Osteocyte (in vitro differentiated cells): ENCODE results near the gene NPS. TPM values are rescaled to one million over a fixed set of nuclear protein-coding genes. Genes with fewer than 3 reads are reported as not detected.

Experiments
- DNase-seq: peaks from one replicate; pipeline ENCODE4 v3.0.0; 2021; ENCODE audit warnings: mixed read lengths; ENCODE audit not compliant: unreplicated experiment; ENCODE audit errors: extremely low spot score
- H3K27ac Mint-ChIP-seq: one replicate; pipeline ENCODE4 v1.8.0; 2021; ENCODE audit warnings: mild to moderate bottlenecking, mixed read lengths; ENCODE audit not compliant: unreplicated experiment
- H3K27me3 Mint-ChIP-seq: one replicate; pipeline ENCODE4 v1.8.0; 2021; ENCODE audit warnings: mixed read lengths; ENCODE audit not compliant: unreplicated experiment
- H3K36me3 Mint-ChIP-seq: one replicate; pipeline ENCODE4 v1.8.0; 2021; ENCODE audit warnings: mixed read lengths; ENCODE audit not compliant: unreplicated experiment
- H3K4me1 Mint-ChIP-seq: one replicate; pipeline ENCODE4 v1.8.0; 2021; ENCODE audit warnings: mixed read lengths; ENCODE audit not compliant: unreplicated experiment
- H3K4me3 Mint-ChIP-seq: one replicate; pipeline ENCODE4 v1.8.0; 2021; ENCODE audit warnings: mild to moderate bottlenecking, moderate library complexity, mixed read lengths; ENCODE audit not compliant: unreplicated experiment
- H3K9me3 Mint-ChIP-seq: one replicate; pipeline ENCODE4 v1.8.0; 2021; ENCODE audit warnings: mixed read lengths; ENCODE audit not compliant: unreplicated experiment
- total RNA-seq: library from RNA; stranded (reverse); gene quantifications from 2 replicates; pipeline ENCODE4 v1.2.1, GENCODE V29; 2021
- TF ChIP-seq, protein P1 (sequence below): fragments of 200-600 bp; sonication (generic); IDR thresholded peaks from 2 replicates; pipeline ENCODE4 v1.5.0; 2021; ENCODE audit warnings: antibody characterized with exemption, mild to moderate bottlenecking, moderate library complexity

The NPS gene
- total RNA-seq, 1 donor from 2014 or later: not detected

DNA sequence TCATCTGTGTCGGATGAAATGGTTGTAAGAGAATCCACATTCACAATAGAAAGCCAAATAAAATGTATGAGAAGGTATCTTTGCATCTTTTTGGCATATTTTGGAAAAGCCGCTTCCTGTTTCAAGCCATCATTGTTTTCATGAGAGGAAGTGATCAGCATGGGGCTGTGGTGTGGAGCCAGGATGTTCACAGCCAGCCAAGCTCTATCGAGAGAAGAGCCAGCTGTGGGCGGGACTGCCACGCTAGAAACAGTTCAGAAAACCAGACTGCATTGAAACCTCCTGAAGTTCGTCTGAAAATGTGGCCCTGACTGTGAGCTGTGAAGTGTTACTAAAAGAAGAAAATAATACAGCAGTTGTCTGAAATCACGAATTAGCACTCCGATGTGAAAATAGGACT, 21.2 kb upstream of the NPS start:
- no peaks in the 10 kb centered on the region for H3K27me3 Mint-ChIP-seq
- TF ChIP-seq, protein P1, sequence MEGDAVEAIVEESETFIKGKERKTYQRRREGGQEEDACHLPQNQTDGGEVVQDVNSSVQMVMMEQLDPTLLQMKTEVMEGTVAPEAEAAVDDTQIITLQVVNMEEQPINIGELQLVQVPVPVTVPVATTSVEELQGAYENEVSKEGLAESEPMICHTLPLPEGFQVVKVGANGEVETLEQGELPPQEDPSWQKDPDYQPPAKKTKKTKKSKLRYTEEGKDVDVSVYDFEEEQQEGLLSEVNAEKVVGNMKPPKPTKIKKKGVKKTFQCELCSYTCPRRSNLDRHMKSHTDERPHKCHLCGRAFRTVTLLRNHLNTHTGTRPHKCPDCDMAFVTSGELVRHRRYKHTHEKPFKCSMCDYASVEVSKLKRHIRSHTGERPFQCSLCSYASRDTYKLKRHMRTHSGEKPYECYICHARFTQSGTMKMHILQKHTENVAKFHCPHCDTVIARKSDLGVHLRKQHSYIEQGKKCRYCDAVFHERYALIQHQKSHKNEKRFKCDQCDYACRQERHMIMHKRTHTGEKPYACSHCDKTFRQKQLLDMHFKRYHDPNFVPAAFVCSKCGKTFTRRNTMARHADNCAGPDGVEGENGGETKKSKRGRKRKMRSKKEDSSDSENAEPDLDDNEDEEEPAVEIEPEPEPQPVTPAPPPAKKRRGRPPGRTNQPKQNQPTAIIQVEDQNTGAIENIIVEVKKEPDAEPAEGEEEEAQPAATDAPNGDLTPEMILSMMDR: no peak
- DNase-seq: no peak
- H3K4me3 Mint-ChIP-seq: no peak overlapping the region
- H3K4me1 Mint-ChIP-seq: peaks cover 12% of the 10 kb centered on the region
- H3K9me3 Mint-ChIP-seq: no peaks in the 10 kb centered on the region
- no peaks in the 10 kb centered on the region for H3K36me3 Mint-ChIP-seq
- no peak overlapping the region for H3K27ac Mint-ChIP-seq

DNA sequence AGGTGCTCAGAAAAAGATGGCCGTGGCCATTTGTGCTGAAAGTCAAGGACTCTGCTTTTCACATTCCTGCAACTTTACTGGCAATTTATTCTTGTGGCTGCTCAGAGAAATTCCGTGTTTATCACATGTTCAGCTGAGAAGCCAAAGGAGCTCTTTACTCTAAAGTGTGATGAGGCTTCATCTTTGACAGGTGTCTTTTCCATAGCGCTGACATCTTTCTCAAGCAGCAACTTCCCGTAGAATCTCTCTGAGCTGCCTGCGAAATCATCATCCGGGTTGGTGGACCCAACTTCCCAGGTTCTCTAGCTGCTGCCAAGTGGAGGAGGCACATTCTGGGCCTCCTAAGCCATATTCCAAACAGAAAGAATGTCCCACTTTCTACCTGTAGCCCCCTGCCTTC, 16.9 kb upstream of the NPS start:
- DNase-seq: no peak
- no peaks in the 10 kb centered on the region for H3K4me1 Mint-ChIP-seq
- no peaks in the 10 kb centered on the region for H3K36me3 Mint-ChIP-seq
- peaks cover 4% of the 10 kb centered on the region for H3K27me3 Mint-ChIP-seq
- H3K4me3 Mint-ChIP-seq: no peak overlapping the region
- H3K27ac Mint-ChIP-seq: no peak overlapping the region
- H3K9me3 Mint-ChIP-seq: no peaks in the 10 kb centered on the region
- TF ChIP-seq, protein P1: no peak

DNA sequence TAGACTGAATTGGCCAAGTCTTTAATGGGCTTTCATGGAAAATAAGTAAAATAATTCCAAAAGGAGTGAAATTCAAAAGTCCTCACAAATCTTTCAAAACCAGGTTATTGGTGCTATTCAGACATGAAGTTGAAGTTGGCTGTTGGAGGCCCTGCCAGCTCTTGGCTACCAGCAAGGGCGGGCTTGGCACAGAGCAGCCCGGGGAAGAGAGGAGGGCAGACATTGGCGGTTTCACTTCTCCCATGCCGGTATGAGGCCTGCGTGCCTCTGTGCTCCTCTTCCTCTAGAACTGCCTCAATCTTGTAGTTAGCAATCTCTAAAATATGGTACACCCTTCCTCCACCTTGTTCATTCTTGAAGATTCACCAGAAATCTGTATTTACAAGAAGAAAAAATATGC, 16.4 kb upstream of the NPS start:
- H3K27ac Mint-ChIP-seq: no peak overlapping the region
- TF ChIP-seq, protein P1: no peak
- H3K27me3 Mint-ChIP-seq: peaks cover 4% of the 10 kb centered on the region
- no peak for DNase-seq
- H3K4me3 Mint-ChIP-seq: no peak overlapping the region
- H3K4me1 Mint-ChIP-seq: no peaks in the 10 kb centered on the region
- H3K36me3 Mint-ChIP-seq: no peaks in the 10 kb centered on the region
- H3K9me3 Mint-ChIP-seq: no peaks in the 10 kb centered on the region

DNA sequence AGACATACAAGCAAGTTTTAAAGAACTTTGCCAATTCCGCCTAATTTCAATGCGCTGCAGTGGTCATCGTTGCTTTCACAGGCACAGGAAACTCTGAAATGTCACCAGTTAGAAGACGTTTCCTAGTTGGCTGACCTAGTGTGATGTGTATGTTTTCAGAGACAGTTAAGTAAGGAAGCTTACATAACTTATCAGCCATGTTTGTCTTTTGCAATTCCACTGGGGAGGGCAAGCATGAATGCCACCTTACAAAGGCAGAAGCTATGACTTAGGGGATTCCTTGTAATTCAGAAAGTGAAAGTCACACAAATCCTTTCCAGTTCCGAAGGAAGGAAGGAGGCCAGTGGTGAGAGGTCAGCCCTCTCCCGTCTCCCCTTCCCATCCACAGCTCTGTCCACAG, 15.0 kb upstream of the NPS start:
- H3K4me1 Mint-ChIP-seq: no peaks in the 10 kb centered on the region
- no peaks in the 10 kb centered on the region for H3K36me3 Mint-ChIP-seq
- DNase-seq: no peak
- no peaks in the 10 kb centered on the region for H3K9me3 Mint-ChIP-seq
- H3K4me3 Mint-ChIP-seq: no peak overlapping the region
- no peak overlapping the region for H3K27ac Mint-ChIP-seq
- TF ChIP-seq, protein P1: no peak
- peaks cover 4% of the 10 kb centered on the region for H3K27me3 Mint-ChIP-seq

DNA sequence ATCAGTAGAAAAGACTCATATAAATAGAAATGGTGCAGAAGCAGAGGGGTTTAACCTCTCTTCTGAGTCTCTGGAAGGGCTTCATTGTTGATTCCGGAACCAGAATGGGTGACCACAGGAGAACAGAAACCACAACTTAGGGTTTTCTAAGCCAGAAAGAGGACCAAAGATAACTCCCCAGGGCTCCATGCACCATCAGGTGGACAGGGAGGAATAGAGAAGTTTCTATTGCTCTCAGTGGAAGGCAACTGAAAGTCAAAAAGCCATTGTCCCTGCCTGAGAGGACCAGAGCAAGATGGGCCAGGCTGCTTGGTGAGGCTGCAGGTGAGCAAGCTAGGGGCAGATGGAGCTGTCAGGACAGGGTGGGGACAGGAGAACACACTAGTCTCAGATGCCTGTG, 14.6 kb upstream of the NPS start:
- Mint-ChIP-seq H3K9me3 (no peaks in the 10 kb centered on the region), H3K4me3 (no peak overlapping the region), H3K36me3 (no peaks in the 10 kb centered on the region)

More for the DNA sequence above, 14.6 kb upstream of the NPS start:
- Mint-ChIP-seq H3K27me3 (peaks cover 4% of the 10 kb centered on the region), H3K27ac (no peak overlapping the region), H3K4me1 (no peaks in the 10 kb centered on the region)
- DNase-seq: no peak
- TF ChIP-seq, protein P1: no peak
